H1 (cell line): Measurements from ENCODE around the gene VSTM2L. TPM values are rescaled to one million over a fixed set of nuclear protein-coding genes. Genes with fewer than 3 reads are reported as not detected.

Source experiments
- CTCF ChIA-PET: fragments of 300-600 bp; sonication (Branson Sonifier 250); formaldehyde crosslinking; loops from one replicate; lab custom pipeline; 2021; ENCODE audit not compliant: partially characterized antibody; lab: Charles Lee
- POLR2A ChIA-PET: fragments of 300-600 bp; sonication (Branson Sonifier 250); formaldehyde crosslinking; loops from one replicate; lab custom pipeline; 2021; ENCODE audit warnings: inconsistent platforms; ENCODE audit not compliant: partially characterized antibody; lab: Charles Lee
- DNase-seq, 2 experiments: peaks; one replicate each; pipeline versions ENCODE4 v3.0.0 to v3.0.0-alpha.2; 2010 to 2022; ENCODE audit warnings: low spot score in 2 of 2, low read depth in 1 of 2, mixed read lengths in 1 of 2
- FAIRE-seq: peaks from 2 replicates; lab custom pipeline; 2011; peaks lifted over from hg19 to GRCh38; lab: Jason Lieb, UNC
- H2AFZ ChIP-seq: 2 replicates; pipeline ENCODE4 v1.8.1; 2012; ENCODE audit warnings: low read length, inconsistent platforms
- H2AK5ac ChIP-seq: 2 replicates; pipeline ENCODE4 v1.6.1; 2013; ENCODE audit warnings: low read depth, low read length
- H2BK120ac ChIP-seq: replicated peaks from 2 replicates; pipeline ENCODE3; 2013; ENCODE audit warnings: low read depth, low read length, inconsistent platforms
- H2BK12ac ChIP-seq: 2 replicates; pipeline ENCODE4 v1.6.1; 2013; ENCODE audit warnings: low read depth, low read length
- H2BK15ac ChIP-seq: 2 replicates; pipeline ENCODE4 v1.6.1; 2013; ENCODE audit warnings: low read length
- H2BK20ac ChIP-seq: 2 replicates; pipeline ENCODE4 v1.6.1; 2013; ENCODE audit warnings: low read length
- H2BK5ac ChIP-seq: 2 replicates; pipeline ENCODE4 v1.6.1; 2013; ENCODE audit warnings: low read depth, low read length
- H3K14ac ChIP-seq: 2 replicates; pipeline ENCODE4 v1.6.1; 2013; ENCODE audit warnings: inconsistent platforms; ENCODE audit not compliant: insufficient read length
- H3K18ac ChIP-seq: 2 replicates; pipeline ENCODE4 v1.6.1; 2013; ENCODE audit warnings: low read length; ENCODE audit errors: extremely low read depth
- H3K23ac ChIP-seq: 2 replicates; pipeline ENCODE4 v1.6.1; 2013; ENCODE audit warnings: inconsistent platforms; ENCODE audit not compliant: insufficient read length
- H3K23me2 ChIP-seq: 2 replicates; pipeline ENCODE4 v1.6.1; 2013; ENCODE audit warnings: low read depth, low read length
- H3K27ac ChIP-seq: 2 replicates; pipeline ENCODE4 v1.6.1; 2011; ENCODE audit warnings: low read depth, low read length, inconsistent platforms
- H3K27me3 ChIP-seq, 4 experiments: replicated peaks in 1 of 4; 1 replicate in 1 of 4; 2 replicates in 3 of 4; pipeline versions ENCODE4 v1.6.1 to v1.8.1; 2011 to 2013; ENCODE audit warnings: low read length in 3 of 4, mild to moderate bottlenecking in 3 of 4, inconsistent platforms in 2 of 4, mixed read lengths in 2 of 4, moderate library complexity in 1 of 4; ENCODE audit not compliant: control insufficient read depth in 3 of 4, insufficient read depth in 3 of 4; ENCODE audit errors: extremely low read depth in 1 of 4
- H3K36me3 ChIP-seq, 4 experiments: 2 replicates each; pipeline versions ENCODE4 v1.6.1 to v1.8.1; 2011 to 2013; ENCODE audit warnings: mild to moderate bottlenecking in 4 of 4, low read length in 3 of 4, moderate library complexity in 2 of 4, control low read depth in 1 of 4, inconsistent platforms in 1 of 4; ENCODE audit not compliant: insufficient read depth in 4 of 4, control insufficient read depth in 2 of 4
- H3K4ac ChIP-seq: replicated peaks from 2 replicates; pipeline ENCODE3; 2013; ENCODE audit warnings: low read length, low read depth, mixed read lengths, inconsistent platforms; ENCODE audit not compliant: insufficient read length
- H3K4me1 ChIP-seq, 4 experiments: replicated peaks in 1 of 4; 1 replicate in 1 of 4; 2 replicates in 3 of 4; pipeline versions ENCODE4 v1.6.1 to v1.8.1; 2011 to 2013; ENCODE audit warnings: low read length in 3 of 4, inconsistent platforms in 2 of 4, mixed read lengths in 1 of 4; ENCODE audit not compliant: insufficient read depth in 4 of 4, control insufficient read depth in 3 of 4
- H3K4me2 ChIP-seq, 2 experiments: 2 replicates each; pipeline versions ENCODE4 v1.6.1 to v1.8.1; 2011 to 2013; ENCODE audit warnings: low read depth in 2 of 2, low read length in 2 of 2, control low read depth in 1 of 2, inconsistent platforms in 1 of 2, mild to moderate bottlenecking in 1 of 2; ENCODE audit not compliant: insufficient read depth in 1 of 2
- H3K4me3 ChIP-seq, 4 experiments: fragments of 200-600, 300-600 bp in 1 of 4; sonication (generic), shearing (Covaris generic), sonication (Bioruptor Twin) in 1 of 4; 2 replicates each; pipeline versions ENCODE4 v1.5.1 to v1.8.1; 2011 to 2016; ENCODE audit warnings: low read length in 4 of 4, low read depth in 3 of 4, control low read depth in 2 of 4, inconsistent platforms in 2 of 4, mild to moderate bottlenecking in 2 of 4, mixed read lengths in 1 of 4, moderate library complexity in 1 of 4; ENCODE audit not compliant: insufficient read depth in 2 of 4; ENCODE audit errors: extremely low read depth in 1 of 4
- H3K56ac ChIP-seq: replicated peaks from 2 replicates; pipeline ENCODE3; 2013; ENCODE audit warnings: low read depth, mild to moderate bottlenecking, mixed read lengths, low read length, inconsistent platforms; ENCODE audit not compliant: insufficient read length
- H3K79me1 ChIP-seq: 2 replicates; pipeline ENCODE4 v1.6.1; 2013; ENCODE audit warnings: low read depth, low read length, control low read depth
- H3K79me2 ChIP-seq, 2 experiments: 2 replicates each; pipeline versions ENCODE4 v1.6.1 to v1.8.1; 2012 to 2013; ENCODE audit warnings: low read length in 2 of 2, mild to moderate bottlenecking in 2 of 2, inconsistent platforms in 1 of 2; ENCODE audit not compliant: insufficient read depth in 2 of 2, control insufficient read depth in 1 of 2
- H3K9ac ChIP-seq, 4 experiments: replicated peaks in 1 of 4; 1 replicate in 1 of 4; 2 replicates in 3 of 4; pipeline versions ENCODE4 v1.6.1 to v1.8.1; 2011 to 2013; ENCODE audit warnings: low read depth in 3 of 4, low read length in 3 of 4, control low read depth in 2 of 4, mild to moderate bottlenecking in 2 of 4, moderate library complexity in 2 of 4, inconsistent platforms in 1 of 4; ENCODE audit errors: extremely low read depth in 1 of 4
- H3K9me3 ChIP-seq, 2 experiments: 2 replicates each; pipeline versions ENCODE4 v1.6.1 to v1.8.1; 2012 to 2013; ENCODE audit warnings: mild to moderate bottlenecking in 2 of 2, moderate library complexity in 2 of 2, control low read depth in 1 of 2, inconsistent platforms in 1 of 2, low read depth in 1 of 2, low read length in 1 of 2, mixed read lengths in 1 of 2; ENCODE audit not compliant: insufficient read depth in 2 of 2
- H4K20me1 ChIP-seq, 2 experiments: replicated peaks in 1 of 2; 2 replicates each; pipeline versions ENCODE3 to v1.8.1; 2011 to 2013; ENCODE audit warnings: inconsistent platforms in 2 of 2, low read length in 2 of 2, mild to moderate bottlenecking in 1 of 2; ENCODE audit not compliant: insufficient read depth in 2 of 2, control insufficient read depth in 1 of 2
- H4K5ac ChIP-seq: 2 replicates; pipeline ENCODE4 v1.6.1; 2013; ENCODE audit warnings: low read length, low read depth, mixed read lengths, inconsistent platforms; ENCODE audit not compliant: insufficient read length
- H4K8ac ChIP-seq: 2 replicates; pipeline ENCODE4 v1.8.0; 2013; ENCODE audit warnings: mild to moderate bottlenecking, moderate library complexity, low read length, inconsistent platforms; ENCODE audit not compliant: insufficient read depth; ENCODE audit errors: extremely low read depth
- H4K91ac ChIP-seq: replicated peaks from 2 replicates; pipeline ENCODE3; 2013; ENCODE audit warnings: low read length, mixed read lengths, inconsistent platforms; ENCODE audit not compliant: insufficient read length
- CBX8 ChIP-seq: fragments of 300-800, 300-1000 bp; sonication (generic); IDR thresholded peaks from 2 replicates; pipeline ENCODE4 v1.7.1; 2016; ENCODE audit warnings: low read depth, low read length, borderline replicate concordance
- CHD1 ChIP-seq: IDR thresholded peaks from 2 replicates; pipeline ENCODE4 v1.6.1; 2012; ENCODE audit warnings: low read depth, low read length, improper control_type of control experiment
- CHD2 ChIP-seq: IDR thresholded peaks from 2 replicates; pipeline ENCODE4 v1.6.1; 2012; ENCODE audit warnings: low read length, improper control_type of control experiment
- MAFK ChIP-seq: IDR thresholded peaks from 2 replicates; pipeline ENCODE4 v1.6.1; 2012; ENCODE audit warnings: low read depth, mild to moderate bottlenecking, improper control_type of control experiment, low read length
- NRF1 ChIP-seq: IDR thresholded peaks from 2 replicates; pipeline ENCODE4 v1.6.1; 2011; ENCODE audit warnings: mild to moderate bottlenecking, low read depth, low read length, improper control_type of control experiment
- POLR2A ChIP-seq, 2 experiments: IDR thresholded peaks; 1 replicate in 1 of 2; 2 replicates in 1 of 2; pipeline ENCODE4 v1.6.1; 2011; ENCODE audit warnings: low read depth in 2 of 2, low read length in 2 of 2, mild to moderate bottlenecking in 2 of 2; ENCODE audit errors: control extremely low read depth in 1 of 2
- POLR2AphosphoS5 ChIP-seq: IDR thresholded peaks from 2 replicates; pipeline ENCODE4 v1.6.1; 2011; ENCODE audit warnings: low read depth, low read length
- RBBP5 ChIP-seq: IDR thresholded peaks from 2 replicates; pipeline ENCODE4 v1.7.1; 2012; ENCODE audit warnings: low read depth, mild to moderate bottlenecking, inconsistent platforms, low read length, moderate library complexity, borderline replicate concordance
- RXRA ChIP-seq: IDR thresholded peaks from 2 replicates; pipeline ENCODE4 v1.6.1; 2011; ENCODE audit warnings: low read depth, mild to moderate bottlenecking, low read length, moderate library complexity; ENCODE audit not compliant: insufficient read depth
- SAP30 ChIP-seq: fragments of 300-600 bp; sonication (generic); IDR thresholded peaks from 2 replicates; pipeline ENCODE4 v1.7.1; 2012; ENCODE audit warnings: low read length, moderate library complexity, mild to moderate bottlenecking, inconsistent platforms; ENCODE audit not compliant: insufficient read depth, insufficient replicate concordance
- SIN3A ChIP-seq, 2 experiments: IDR thresholded peaks in 1 of 2; conservative IDR thresholded peaks in 1 of 2; 2 replicates each; pipeline ENCODE4 v1.6.1; 2011 to 2012; ENCODE audit warnings: low read length in 2 of 2, improper control_type of control experiment in 1 of 2, low read depth in 1 of 2, mild to moderate bottlenecking in 1 of 2
- SUZ12 ChIP-seq: fragments of 200-600 bp; sonication (generic); IDR thresholded peaks from 2 replicates; pipeline ENCODE4 v1.6.1; 2012; ENCODE audit warnings: mild to moderate bottlenecking, inconsistent platforms, low read length, moderate library complexity, mixed read lengths
- WGBS, 2 experiments: shearing (Covaris generic) in 1 of 2; methylation state at CpG; one replicate each; pipeline versions ENCODE4 v1.1.6 to v1.1.7; 2013 to 2015; ENCODE audit warnings: low lambda C conversion rate in 2 of 2, mixed read lengths in 2 of 2, inconsistent platforms in 1 of 2, low coverage in 1 of 2, missing lambda C conversion rate in 1 of 2; ENCODE audit not compliant: insufficient replicate concordance in 2 of 2, insufficient coverage in 1 of 2, insufficient read length in 1 of 2; ENCODE audit errors: extremely low coverage in 1 of 2, missing lambda C conversion rate in 1 of 2; 5-methylcytosine and 5-hydroxymethylcytosine counted together
- polyA plus RNA-seq, 7 experiments: library from polyadenylated mRNA; depleted of rRNA in 3 of 7; stranded (reverse) in 5 of 7; unstranded in 2 of 7; fragments of >200 nt in 5 of 7; fragments of 200-250 nt in 2 of 7; gene quantifications; 1 replicate in 5 of 7; 2 replicates in 1 of 7; 4 replicates in 1 of 7; pipeline versions ENCODE4 v1.2.1 to v1.2.3, GENCODE V29; 2011 to 2013; ENCODE audit warnings: missing spikeins in 2 of 7, mixed read lengths in 2 of 7
- total RNA-seq: library from RNA; stranded (reverse); fragmentation: NEBNext Ultra II Directional; extraction: Animal tissue kit (Norgen Biotek cat#: 25700); gene quantifications from 2 replicates; pipeline ENCODE4 v1.2.1, GENCODE V29; 2021
- TF ChIP-seq, protein P1 (sequence below): IDR thresholded peaks from 2 replicates; pipeline ENCODE4 v1.6.1; 2011; ENCODE audit warnings: low read depth, mild to moderate bottlenecking, low read length; ENCODE audit not compliant: insufficient read depth

VSTM2L gene
- total and polyA plus RNA-seq, 2 of the 8 experiments (the other 6 are each of a cell fraction or from before 2014, with no cell fraction given): 1.3 to 3.2 TPM

DNA sequence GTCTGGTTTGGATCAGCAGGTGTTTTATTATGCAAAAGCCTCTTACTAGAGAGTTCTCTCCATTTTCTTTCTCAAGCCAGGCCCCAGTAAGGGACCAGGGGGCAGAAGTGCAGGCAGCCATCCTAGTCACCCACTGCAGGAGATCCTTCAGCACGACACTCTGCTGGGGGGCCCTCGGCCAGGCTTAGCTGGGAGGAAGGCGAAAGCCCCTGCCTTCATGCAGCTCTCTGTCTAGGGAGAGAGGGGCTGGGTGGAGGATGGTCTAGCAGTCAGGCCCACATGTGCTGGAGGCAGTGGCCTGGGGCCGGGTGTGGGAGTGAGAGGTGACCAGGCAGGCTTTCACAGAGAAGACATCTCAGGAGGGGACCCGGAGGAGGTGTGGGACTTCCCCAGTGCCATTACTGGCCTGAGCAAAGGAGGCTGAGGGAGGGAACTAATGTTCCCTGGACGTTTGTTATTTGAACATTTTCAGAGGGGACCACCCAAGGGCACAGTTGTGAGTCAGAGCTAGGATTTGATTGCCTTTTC, 33.5 kb upstream of the VSTM2L start:
- Histone ChIP-seq H3K27me3 (no peaks in the 10 kb centered on the region), H3K27ac (peak overlapping the region; percentile 65; the same call in 1 of the 2 replicates), H2BK12ac (no peak overlapping the region), H3K18ac (peak overlapping the region; percentile 89), H4K20me1 (no peaks in the 10 kb centered on the region), H2BK20ac (no peak overlapping the region), H2AK5ac (no peak overlapping the region), H3K23ac (no peak overlapping the region), H2AFZ (no peak overlapping the region), H4K91ac (peak overlapping the region; percentile 58), H2BK120ac (no peak overlapping the region), H2BK15ac (0 out of 2 replicates have a peak overlapping the region, but pooled peaks have one; percentile 99), H3K36me3 (no peaks in the 10 kb centered on the region; a peak in 3 of 8 replicates), H3K4me2 (no peak overlapping the region), H3K4ac (no peak overlapping the region), H3K9me3 (no peaks in the 10 kb centered on the region), H3K23me2 (no peaks in the 10 kb centered on the region), H3K4me3 (0 out of 8 replicates have a peak overlapping the region, but pooled peaks of 1 of the 4 experiments have one; percentile 8), H3K14ac (no peak overlapping the region), H4K5ac (peak overlapping the region; percentile 73), H2BK5ac (0 out of 2 replicates have a peak overlapping the region, but pooled peaks have one; percentile 16), H3K4me1 (peaks cover 7 to 13% (median 11%) of the 10 kb centered on the region in 4 experiments), H4K8ac (peak overlapping the region; percentile 94; the same call in 1 of the 2 replicates), H3K79me1 (no peaks in the 10 kb centered on the region; the same call in 1 of the 2 replicates), H3K56ac (no peak overlapping the region), H3K9ac (no peak overlapping the region), H3K79me2 (no peaks in the 10 kb centered on the region)
- ChIA-PET POLR2A (no interaction called here), CTCF (interaction anchor here (0.9 kb wide), 1 partner anchor 28 kb away, joined by 4 read pairs; no protein-coding TSS in a partner anchor)
- DNase-seq: peak; percentile 17 to 64
- no peak for FAIRE-seq
- 67% methylated on average over 6 of the region's 6 CpGs; no CpG with 5 or more reads in 1 of the 2 experiments for WGBS, 2 experiments
- TF ChIP-seq SUZ12 (no peak), NRF1 (no peak), CBX8 (no peak), POLR2A (IDR thresholded peaks at IDR 0.05; ENCODE audit: control extremely low read depth in 1 of 2, low read depth in 2 of 2, low read length in 2 of 2) (no peak), MAFK (no peak), CHD2 (no peak), SIN3A (conservative IDR thresholded peaks at IDR 0.05 in 1 of 2, IDR thresholded peaks at IDR 0.05 in 1 of 2; ENCODE audit: low read depth in 1 of 2, low read length in 2 of 2) (no peak), RXRA (no peak), RBBP5 (no peak), SAP30 (no peak), POLR2AphosphoS5 (no peak), CHD1 (no peak)
- TF ChIP-seq, protein P1, sequence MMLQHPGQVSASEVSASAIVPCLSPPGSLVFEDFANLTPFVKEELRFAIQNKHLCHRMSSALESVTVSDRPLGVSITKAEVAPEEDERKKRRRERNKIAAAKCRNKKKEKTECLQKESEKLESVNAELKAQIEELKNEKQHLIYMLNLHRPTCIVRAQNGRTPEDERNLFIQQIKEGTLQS: no peak
